Measurements from ENCODE around the gene PLSCR2. TPM values are rescaled to one million over a fixed set of nuclear protein-coding genes. Genes with fewer than 3 reads are reported as not detected.

PLSCR2 gene
- total and polyA plus RNA-seq, 9 of the 15 experiments (the other 6 are each of a cell fraction or from before 2014, with no cell fraction given): 0.07 to 0.49 (median 0.25) TPM; not detected in 4

GRCh38 chr3:146496726-146497125 lies 27.4 kb upstream of the PLSCR2 start (continued):
- TF ChIP-seq ZBTB40 (IDR thresholded peaks at IDR 0.05) (no peak), ZBTB40 (CRISPR knock-in tag; IDR thresholded peaks at IDR 0.05) (no peak), KLF16 (IDR thresholded peaks at IDR 0.05) (peak; percentile 91), ZNF280B (CRISPR knock-in tag; IDR thresholded peaks at IDR 0.05) (no peak), CBX2 (IDR thresholded peaks at IDR 0.05; ENCODE audit: insufficient read depth, low read length, poor library complexity, severe bottlenecking) (no peak), ZNF707 (CRISPR knock-in tag; conservative IDR thresholded peaks at IDR 0.05) (no peak), POLR3A (IDR thresholded peaks at IDR 0.05; ENCODE audit: borderline replicate concordance, extremely low read depth, insufficient read depth, insufficient read length) (no peak), MED1 (CRISPR knock-in tag; IDR thresholded peaks at IDR 0.05; ENCODE audit: borderline replicate concordance) (no peak), RCOR1 (IDR thresholded peaks at IDR 0.05; ENCODE audit: borderline replicate concordance in 1 of 2, low read depth in 2 of 2, low read length in 2 of 2) (peak in 1 of 2 experiments; percentile 90; a peak in 2 of 4 replicates), E2F3 (CRISPR knock-in tag; IDR thresholded peaks at IDR 0.05) (no peak), PTTG1 (tag; IDR thresholded peaks at IDR 0.05; ENCODE audit: low read depth) (no peak), TARDBP (IDR thresholded peaks at IDR 0.05) (0 out of 2 replicates have a peak, but pooled peaks have one; percentile 33), TRIM25 (IDR thresholded peaks at IDR 0.05; ENCODE audit: borderline replicate concordance) (no peak), POU5F1 (IDR thresholded peaks at IDR 0.05; ENCODE audit: borderline replicate concordance, low read depth, low read length, partially characterized antibody) (no peak), RBM17 (IDR thresholded peaks at IDR 0.05; ENCODE audit: borderline replicate concordance, low read depth, low read length) (no peak)
